HL-60 (cell line): ENCODE data around the gene MTMR4.

Experiments
- POLR2AphosphoS5 ChIP-seq: IDR thresholded peaks from 2 replicates; pipeline ENCODE4 v1.6.1; 2012; ENCODE audit warnings: low read depth
- TF ChIP-seq, protein P1 (sequence below): IDR thresholded peaks from one replicate; pipeline ENCODE4 v1.5.1; 2011; ENCODE audit warnings: low read length, control low read depth, inconsistent platforms; ENCODE audit not compliant: insufficient read depth

DNA sequence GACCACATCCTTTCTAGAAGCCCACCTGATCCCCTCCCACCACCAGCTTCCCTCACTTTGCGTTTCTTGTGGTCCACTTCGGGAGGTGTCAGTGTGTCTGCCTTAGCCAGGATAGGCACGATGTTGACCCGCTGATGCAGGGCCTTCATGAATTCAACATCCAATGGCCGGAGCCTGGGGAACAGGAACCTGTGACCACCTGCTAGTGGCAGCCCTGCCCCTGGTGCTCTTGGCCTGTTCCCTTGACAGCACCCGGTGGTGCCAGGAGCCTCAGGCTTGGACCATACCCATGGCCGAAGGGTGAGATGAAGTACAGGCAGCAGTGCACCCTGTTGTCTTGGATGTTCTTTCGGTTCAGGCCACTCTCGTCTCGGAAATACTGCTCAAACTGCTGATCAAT, 7.2 kb upstream of the MTMR4 start:
- TF ChIP-seq, protein P1, sequence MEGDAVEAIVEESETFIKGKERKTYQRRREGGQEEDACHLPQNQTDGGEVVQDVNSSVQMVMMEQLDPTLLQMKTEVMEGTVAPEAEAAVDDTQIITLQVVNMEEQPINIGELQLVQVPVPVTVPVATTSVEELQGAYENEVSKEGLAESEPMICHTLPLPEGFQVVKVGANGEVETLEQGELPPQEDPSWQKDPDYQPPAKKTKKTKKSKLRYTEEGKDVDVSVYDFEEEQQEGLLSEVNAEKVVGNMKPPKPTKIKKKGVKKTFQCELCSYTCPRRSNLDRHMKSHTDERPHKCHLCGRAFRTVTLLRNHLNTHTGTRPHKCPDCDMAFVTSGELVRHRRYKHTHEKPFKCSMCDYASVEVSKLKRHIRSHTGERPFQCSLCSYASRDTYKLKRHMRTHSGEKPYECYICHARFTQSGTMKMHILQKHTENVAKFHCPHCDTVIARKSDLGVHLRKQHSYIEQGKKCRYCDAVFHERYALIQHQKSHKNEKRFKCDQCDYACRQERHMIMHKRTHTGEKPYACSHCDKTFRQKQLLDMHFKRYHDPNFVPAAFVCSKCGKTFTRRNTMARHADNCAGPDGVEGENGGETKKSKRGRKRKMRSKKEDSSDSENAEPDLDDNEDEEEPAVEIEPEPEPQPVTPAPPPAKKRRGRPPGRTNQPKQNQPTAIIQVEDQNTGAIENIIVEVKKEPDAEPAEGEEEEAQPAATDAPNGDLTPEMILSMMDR, result no peak
- no peak for TF ChIP-seq POLR2AphosphoS5
